T-helper 1 cell treated with Interleukin-12 subunit alpha and Interleukin-12 subunit beta and Interleukin-4 antibody, amounts not matched to agents 30 μg/mL and 1 μg/mL, for 36 hours (primary cell): ENCODE measurements around the gene POLR2A.

Source experiments
- H3K27ac Mint-ChIP-seq: one replicate; pipeline ENCODE4 v1.8.0; 2021; ENCODE audit warnings: mild to moderate bottlenecking, mixed read lengths
- H3K27me3 Mint-ChIP-seq: one replicate; pipeline ENCODE4 v1.8.0; 2021; ENCODE audit warnings: low read depth, mixed read lengths
- H3K36me3 Mint-ChIP-seq: one replicate; pipeline ENCODE4 v1.8.0; 2021; ENCODE audit warnings: low read depth, mixed read lengths
- H3K4me1 Mint-ChIP-seq: one replicate; pipeline ENCODE4 v1.8.0; 2021; ENCODE audit warnings: low read depth, mixed read lengths
- H3K4me3 Mint-ChIP-seq: one replicate; pipeline ENCODE4 v1.8.0; 2021; ENCODE audit warnings: mild to moderate bottlenecking, moderate library complexity, mixed read lengths
- H3K9me3 Mint-ChIP-seq: one replicate; pipeline ENCODE4 v1.8.0; 2021; ENCODE audit warnings: mixed read lengths

The POLR2A gene

DNA sequence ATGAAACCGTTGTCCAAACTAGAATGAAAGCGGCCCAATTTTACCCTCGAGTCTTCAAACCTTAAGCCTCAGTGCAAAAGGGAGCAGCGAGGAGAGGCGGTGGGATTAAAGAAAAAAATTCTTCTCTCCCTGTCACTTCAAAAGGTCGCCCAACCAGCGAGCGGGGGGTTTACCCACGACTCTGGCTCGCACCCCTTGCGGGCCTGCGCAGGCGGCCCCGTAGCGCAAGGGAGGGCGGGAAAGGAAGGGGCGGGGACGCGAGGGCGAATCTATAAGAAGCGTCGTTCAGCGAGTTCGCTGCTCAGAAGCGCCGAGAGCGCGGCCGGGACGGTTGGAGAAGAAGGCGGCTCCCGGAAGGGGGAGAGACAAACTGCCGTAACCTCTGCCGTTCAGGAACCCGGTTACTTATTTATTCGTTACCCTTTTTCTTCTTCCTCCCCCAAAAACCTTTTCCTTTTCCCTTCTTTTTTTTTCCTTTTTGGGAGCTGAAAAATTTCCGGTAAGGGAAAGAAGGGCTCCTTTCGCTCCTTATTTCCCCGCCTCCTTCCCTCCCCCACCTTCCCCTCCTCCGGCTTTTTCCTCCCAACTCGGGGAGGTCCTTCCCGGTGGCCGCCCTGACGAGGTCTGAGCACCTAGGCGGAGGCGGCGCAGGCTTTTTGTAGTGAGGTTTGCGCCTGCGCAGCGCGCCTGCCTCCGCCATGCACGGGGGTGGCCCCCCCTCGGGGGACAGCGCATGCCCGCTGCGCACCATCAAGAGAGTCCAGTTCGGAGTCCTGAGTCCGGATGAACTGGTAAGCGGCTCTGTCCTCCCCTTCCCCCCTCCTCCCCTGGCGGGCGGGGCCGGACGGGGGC, at the start of gene POLR2A:
Gene POLR2A (plus strand): TSS at position 300 of the 852 bp plus-strand sequence.
- H3K36me3 Mint-ChIP-seq = peaks cover 22% of the 10 kb centered on the region
- peaks cover 52% of the 10 kb centered on the region for H3K4me1 Mint-ChIP-seq
- H3K9me3 Mint-ChIP-seq = no peaks in the 10 kb centered on the region
- H3K27me3 Mint-ChIP-seq = no peaks in the 10 kb centered on the region
- peak within 1 kb of the TSS; percentile 95 for H3K4me3 Mint-ChIP-seq
- peak within 1 kb of the TSS; percentile 95 for H3K27ac Mint-ChIP-seq

DNA sequence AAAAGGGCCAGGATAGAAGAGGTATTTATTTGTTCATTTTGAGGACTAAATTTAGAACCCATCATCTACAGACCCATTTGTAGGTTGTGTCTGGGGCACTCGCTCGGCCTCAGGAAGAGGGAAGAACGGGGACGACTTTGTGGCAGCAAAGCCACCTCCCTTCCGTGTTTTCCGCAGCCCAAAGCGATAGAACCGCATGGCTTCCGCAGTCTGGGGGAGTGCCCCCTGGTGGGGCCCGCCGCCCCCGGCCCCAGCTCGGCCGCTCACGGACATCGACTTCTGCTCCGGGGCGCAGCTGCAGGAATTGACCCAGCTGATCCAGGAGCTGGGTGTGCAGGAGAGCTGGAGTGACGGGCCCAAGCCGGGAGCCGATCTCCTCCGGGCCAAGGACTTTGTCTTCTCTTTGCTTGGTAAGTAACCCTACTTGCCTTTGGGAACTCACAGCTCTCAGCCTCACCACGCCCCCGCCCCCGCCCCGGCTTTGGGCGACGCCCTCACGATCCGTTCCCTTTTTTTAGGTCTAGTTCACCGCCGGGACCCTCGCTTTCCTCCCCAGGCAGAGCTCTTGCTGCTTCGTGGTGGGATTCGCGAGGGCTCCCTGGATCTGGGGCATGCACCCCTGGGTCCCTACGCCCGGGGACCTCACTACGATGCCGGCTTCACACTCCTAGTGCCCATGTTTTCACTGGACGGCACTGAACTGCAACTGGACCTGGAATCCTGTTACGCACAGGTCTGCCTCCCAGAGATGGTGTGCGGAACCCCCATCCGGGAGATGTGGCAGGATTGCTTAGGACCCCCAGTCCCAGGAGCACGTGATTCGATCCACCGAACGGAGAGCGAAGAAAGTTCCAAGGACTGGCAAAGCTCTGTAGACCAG, 48.2 kb upstream of the POLR2A start:
- peaks cover 8% of the 10 kb centered on the region for H3K36me3 Mint-ChIP-seq
- peak overlapping the region; percentile 97 for H3K27ac Mint-ChIP-seq
- peak overlapping the region; percentile 92 for H3K4me3 Mint-ChIP-seq
- H3K4me1 Mint-ChIP-seq = peaks cover 34% of the 10 kb centered on the region
- H3K27me3 Mint-ChIP-seq = peaks cover 8% of the 10 kb centered on the region
- no peaks in the 10 kb centered on the region for H3K9me3 Mint-ChIP-seq

DNA sequence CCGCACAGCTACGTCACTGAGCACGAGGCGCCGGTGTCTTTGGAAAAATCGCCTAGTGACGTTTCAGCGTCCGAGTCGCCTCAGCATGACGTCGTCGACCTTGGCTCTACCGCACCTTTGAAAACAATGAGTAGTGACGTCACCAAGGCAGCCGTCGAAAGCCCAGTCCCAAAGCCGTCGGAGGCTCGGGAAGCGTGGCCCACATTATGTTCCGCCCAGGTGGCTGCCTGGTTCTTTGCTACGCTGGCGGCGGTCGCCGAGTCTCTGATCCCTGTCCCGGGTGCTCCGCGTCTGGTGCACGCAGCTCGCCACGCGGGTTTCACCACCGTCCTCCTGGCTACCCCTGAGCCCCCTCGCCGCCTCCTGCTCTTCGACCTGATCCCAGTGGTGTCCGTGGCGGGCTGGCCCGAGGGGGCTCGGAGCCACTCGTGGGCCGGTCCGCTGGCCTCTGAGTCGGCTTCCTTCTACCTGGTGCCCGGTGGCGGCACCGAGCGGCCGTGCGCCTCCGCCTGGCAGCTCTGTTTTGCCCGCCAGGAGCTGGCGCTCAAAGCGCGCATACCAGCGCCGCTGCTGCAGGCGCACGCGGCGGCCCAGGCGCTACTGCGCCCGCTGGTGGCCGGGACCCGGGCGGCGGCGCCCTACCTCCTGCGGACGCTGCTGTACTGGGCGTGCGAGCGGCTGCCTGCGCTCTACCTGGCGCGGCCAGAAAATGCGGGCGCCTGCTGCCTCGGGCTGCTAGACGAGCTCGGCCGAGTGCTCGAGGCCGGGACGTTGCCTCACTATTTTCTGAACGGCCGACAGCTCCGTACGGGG, 47.4 kb upstream of the POLR2A start:
- H3K36me3 Mint-ChIP-seq = peaks cover 8% of the 10 kb centered on the region
- peak overlapping the region; percentile 92 for H3K4me3 Mint-ChIP-seq
- peaks cover 37% of the 10 kb centered on the region for H3K4me1 Mint-ChIP-seq
- peaks cover 8% of the 10 kb centered on the region for H3K27me3 Mint-ChIP-seq
- peak overlapping the region; percentile 97 for H3K27ac Mint-ChIP-seq
- no peaks in the 10 kb centered on the region for H3K9me3 Mint-ChIP-seq

- H3K4me3 Mint-ChIP-seq = peak overlapping the region; percentile 88
- H3K4me1 Mint-ChIP-seq = peaks cover 37% of the 10 kb centered on the region
- H3K36me3 Mint-ChIP-seq = peaks cover 9% of the 10 kb centered on the region
- H3K27me3 Mint-ChIP-seq = peaks cover 10% of the 10 kb centered on the region
- no peaks in the 10 kb centered on the region for H3K9me3 Mint-ChIP-seq
- H3K27ac Mint-ChIP-seq = peak overlapping the region; percentile 93
These were observed 46.8 kb upstream of the POLR2A start for GRCh38 chr17:7437369-7437863.

- H3K4me3 Mint-ChIP-seq = peak overlapping the region; percentile 88
- peaks cover 37% of the 10 kb centered on the region for H3K4me1 Mint-ChIP-seq
- H3K9me3 Mint-ChIP-seq = no peaks in the 10 kb centered on the region
- H3K36me3 Mint-ChIP-seq = peaks cover 11% of the 10 kb centered on the region
- H3K27me3 Mint-ChIP-seq = peaks cover 12% of the 10 kb centered on the region
- peak overlapping the region; percentile 93 for H3K27ac Mint-ChIP-seq
These were observed 46.1 kb upstream of the POLR2A start for GRCh38 chr17:7437950-7438614.

GRCh38 chr17:7438656-7439460, 45.3 kb upstream of the POLR2A start:
- H3K27ac Mint-ChIP-seq = peak overlapping the region; percentile 83

GRCh38 chr17:7439462-7440112, 44.6 kb upstream of the POLR2A start, which contains the start of gene FGF11:
Gene FGF11, plus strand, starts transcription at chr17:7439512. Its CDS starts 109 bp downstream, at chr17:7439621.
- Mint-ChIP-seq H3K27ac (peak within 1 kb of the TSS; percentile 83), H3K9me3 (no peaks in the 10 kb centered on the region), H3K4me1 (peaks cover 43% of the 10 kb centered on the region), H3K4me3 (peak within 1 kb of the TSS; percentile 88), H3K36me3 (peaks cover 20% of the 10 kb centered on the region), H3K27me3 (peaks cover 19% of the 10 kb centered on the region)

More at GRCh38 chr17:7438656-7439460, 45.3 kb upstream of the POLR2A start:
- peaks cover 13% of the 10 kb centered on the region for H3K27me3 Mint-ChIP-seq
- H3K4me1 Mint-ChIP-seq = peaks cover 38% of the 10 kb centered on the region
- H3K36me3 Mint-ChIP-seq = peaks cover 18% of the 10 kb centered on the region
- H3K9me3 Mint-ChIP-seq = no peaks in the 10 kb centered on the region
- peak overlapping the region; percentile 88 for H3K4me3 Mint-ChIP-seq

- peaks cover 20% of the 10 kb centered on the region for H3K36me3 Mint-ChIP-seq
- H3K27ac Mint-ChIP-seq = peak overlapping the region; percentile 73
- no peaks in the 10 kb centered on the region for H3K9me3 Mint-ChIP-seq
- peaks cover 21% of the 10 kb centered on the region for H3K27me3 Mint-ChIP-seq
- peaks cover 42% of the 10 kb centered on the region for H3K4me1 Mint-ChIP-seq
- peak overlapping the region; percentile 82 for H3K4me3 Mint-ChIP-seq
These were observed 43.9 kb upstream of the POLR2A start for GRCh38 chr17:7440113-7440833.

GRCh38 chr17:7440834-7441195, 43.4 kb upstream of the POLR2A start:
- H3K27me3 Mint-ChIP-seq = peaks cover 26% of the 10 kb centered on the region
- peaks cover 45% of the 10 kb centered on the region for H3K4me1 Mint-ChIP-seq
- peaks cover 24% of the 10 kb centered on the region for H3K36me3 Mint-ChIP-seq
- no peaks in the 10 kb centered on the region for H3K9me3 Mint-ChIP-seq
- H3K27ac Mint-ChIP-seq = no peak overlapping the region
- peak overlapping the region; percentile 82 for H3K4me3 Mint-ChIP-seq

DNA sequence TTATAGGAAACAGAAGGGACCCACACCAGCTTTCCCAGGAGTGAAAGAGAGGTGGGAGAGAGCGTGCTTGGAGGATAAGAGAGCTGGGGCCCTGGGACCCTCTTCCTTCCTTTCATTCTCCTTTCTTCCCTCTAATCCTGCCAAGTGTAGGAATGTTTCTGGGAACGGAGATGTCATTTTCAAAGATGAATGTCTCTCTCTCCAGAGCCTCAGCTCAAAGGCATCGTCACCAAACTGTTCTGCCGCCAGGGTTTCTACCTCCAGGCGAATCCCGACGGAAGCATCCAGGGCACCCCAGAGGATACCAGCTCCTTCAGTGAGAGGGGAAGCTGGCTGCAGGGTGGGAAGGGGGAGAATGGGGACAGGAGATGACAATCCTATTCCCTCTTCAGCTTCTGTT, 42.9 kb upstream of the POLR2A start:
- peaks cover 29% of the 10 kb centered on the region for H3K27me3 Mint-ChIP-seq
- H3K9me3 Mint-ChIP-seq = no peaks in the 10 kb centered on the region
- H3K36me3 Mint-ChIP-seq = peaks cover 26% of the 10 kb centered on the region
- H3K4me3 Mint-ChIP-seq = no peak overlapping the region
- H3K4me1 Mint-ChIP-seq = peaks cover 43% of the 10 kb centered on the region
- no peak overlapping the region for H3K27ac Mint-ChIP-seq

GRCh38 chr17:7442142-7442541, 42.0 kb upstream of the POLR2A start:
- peaks cover 28% of the 10 kb centered on the region for H3K36me3 Mint-ChIP-seq
- peak overlapping the region; percentile 57 for H3K4me3 Mint-ChIP-seq
- H3K9me3 Mint-ChIP-seq = no peaks in the 10 kb centered on the region
- H3K4me1 Mint-ChIP-seq = peaks cover 44% of the 10 kb centered on the region
- H3K27ac Mint-ChIP-seq = no peak overlapping the region
- H3K27me3 Mint-ChIP-seq = peaks cover 32% of the 10 kb centered on the region
